HG03442 (cell line): ENCODE results near the gene VILL.
A peak's percentile ranks its signal among the peaks of the same experiment; 100 is the strongest.
"Not testable (repeated sequence)": the region's sequence is repeated elsewhere in the genome, so short reads cannot be mapped to it uniquely, and the experiment has no call there.

ENCODE experiments used
- ATAC-seq: cut with Tn5 transposase; IDR thresholded peaks from one replicate; pipeline ENCODE4 v1.9.1; 2021; ENCODE audit warnings: mild to moderate bottlenecking, moderate library complexity; ENCODE audit not compliant: unreplicated experiment

Gene VILL

GRCh38 chr3:38032328-38032865 is 41.8 kb downstream of the VILL start:
- no peak for ATAC-seq

GRCh38 chr3:38033586-38033985 is 43.0 kb downstream of the VILL start:
- ATAC-seq: not testable (repeated sequence)

GRCh38 chr3:38034335-38034734 is 43.7 kb downstream of the VILL start:
- not testable (repeated sequence) for ATAC-seq

GRCh38 chr3:38036286-38036685 is 45.7 kb downstream of the VILL start:
- no peak for ATAC-seq

- ATAC-seq: no peak
These were observed 46.3 kb downstream of the VILL start for GRCh38 chr3:38036906-38037305.

- ATAC-seq: no peak
These were observed 47.9 kb downstream of the VILL start for GRCh38 chr3:38038447-38038911.

- peak; percentile 83 for ATAC-seq
These were observed 48.7 kb downstream of the VILL start, which contains the start of gene DLEC1 for GRCh38 chr3:38039101-38039898. Gene DLEC1, plus strand, starts transcription at chr3:38039208. Its CDS starts 18 bp downstream, at chr3:38039226.

- ATAC-seq: peak; percentile 50
These were observed 49.3 kb downstream of the VILL start for GRCh38 chr3:38039899-38040261.

- no peak for ATAC-seq
These were observed 49.8 kb downstream of the VILL start for GRCh38 chr3:38040401-38040800.

- no peak for ATAC-seq
These were observed 52.9 kb downstream of the VILL start for GRCh38 chr3:38043486-38043885.

GRCh38 chr3:38046027-38046426 is 55.4 kb downstream of the VILL start:
- ATAC-seq: no peak

GRCh38 chr3:38046821-38047220 is 56.2 kb downstream of the VILL start:
- no peak for ATAC-seq

- no peak for ATAC-seq
These were observed 57.3 kb downstream of the VILL start for GRCh38 chr3:38047896-38048295.

GRCh38 chr3:38049358-38050126 is 59.0 kb downstream of the VILL start:
- no peak for ATAC-seq

GRCh38 chr3:38051131-38051530 is 60.5 kb downstream of the VILL start:
- no peak for ATAC-seq

GRCh38 chr3:38053286-38053685 is 62.7 kb downstream of the VILL start:
- ATAC-seq: not testable (repeated sequence)

- ATAC-seq: not testable (repeated sequence)
These were observed 63.4 kb downstream of the VILL start for GRCh38 chr3:38053813-38054498.

GRCh38 chr3:38054499-38055001 is 64.0 kb downstream of the VILL start:
- no peak for ATAC-seq
